Neural cell (in vitro differentiated cells): ENCODE measurements around the gene R3HDM4. TPM values are rescaled to one million over a fixed set of nuclear protein-coding genes. Genes with fewer than 3 reads are reported as not detected.

Experiments
- H2AFZ ChIP-seq: fragments of 200-600, 300-800 bp; sonication (generic), shearing (Covaris generic); 2 replicates; pipeline ENCODE4 v1.6.0; 2014; ENCODE audit warnings: low read depth, mild to moderate bottlenecking, antibody characterized with exemption, low read length, moderate library complexity
- H3F3A ChIP-seq: fragments of 200-600 bp; shearing (Covaris generic); 2 replicates; pipeline ENCODE4 v1.6.1; 2016; ENCODE audit warnings: mild to moderate bottlenecking, moderate library complexity, mixed read lengths, antibody characterized with exemption, low read length; ENCODE audit not compliant: insufficient read depth, poor library complexity, severe bottlenecking
- H3K27ac ChIP-seq: fragments of 200-600, 300-800 bp; sonication (generic), shearing (Covaris generic); 2 replicates; pipeline ENCODE4 v1.5.1; 2014; ENCODE audit warnings: mild to moderate bottlenecking, low read length, moderate library complexity
- H3K27me3 ChIP-seq: fragments of 300-800, 200-600 bp; sonication (generic), shearing (Covaris generic); 2 replicates; pipeline ENCODE4 v1.6.0; 2014; ENCODE audit warnings: mild to moderate bottlenecking, low read depth, low read length, moderate library complexity; ENCODE audit not compliant: insufficient read depth
- H3K36me3 ChIP-seq: fragments of 300-800, 200-600 bp; sonication (generic), shearing (Covaris generic); 2 replicates; pipeline ENCODE4 v1.5.1; 2014; ENCODE audit warnings: mild to moderate bottlenecking, antibody characterized with exemption, low read length, moderate library complexity; ENCODE audit not compliant: insufficient read depth
- H3K4me2 ChIP-seq: fragments of 300-800, 200-600 bp; sonication (generic), shearing (Covaris generic); 2 replicates; pipeline ENCODE4 v1.6.0; 2014; ENCODE audit warnings: mild to moderate bottlenecking, low read length
- H3K4me3 ChIP-seq: fragments of 300-800, 200-600 bp; sonication (generic), shearing (Covaris generic); 2 replicates; pipeline ENCODE4 v1.5.1; 2014; ENCODE audit warnings: mild to moderate bottlenecking, low read length, moderate library complexity
- H3K79me2 ChIP-seq: fragments of 200-600 bp; shearing (Covaris generic); replicated peaks from 2 replicates; pipeline ENCODE4 v1.6.0; 2014; ENCODE audit warnings: mild to moderate bottlenecking, low read length, moderate library complexity; ENCODE audit not compliant: insufficient read depth
- H3K9ac ChIP-seq: fragments of 300-800, 200-600 bp; sonication (generic), shearing (Covaris generic); 2 replicates; pipeline ENCODE4 v1.6.1; 2016; ENCODE audit warnings: mild to moderate bottlenecking, low read length, mixed read lengths
- H3K9me2 ChIP-seq: fragments of 200-600 bp; shearing (Covaris generic); 2 replicates; pipeline ENCODE4 v1.6.1; 2016; ENCODE audit warnings: mild to moderate bottlenecking, low read length, mixed read lengths; ENCODE audit not compliant: insufficient read depth
- H3K9me3 ChIP-seq: fragments of 200-600, 300-800 bp; sonication (generic), shearing (Covaris generic); 2 replicates; pipeline ENCODE4 v1.6.1; 2016; ENCODE audit warnings: mild to moderate bottlenecking, mixed run types, low read length, moderate library complexity, mixed read lengths
- H4K20me1 ChIP-seq: fragments of 200-600 bp; shearing (Covaris generic); 2 replicates; pipeline ENCODE4 v1.6.1; 2016; ENCODE audit warnings: mild to moderate bottlenecking, mixed run types; ENCODE audit not compliant: insufficient read depth
- EP300 ChIP-seq: fragments of 450-650 bp; conservative IDR thresholded peaks from 2 replicates; pipeline ENCODE4 v1.6.1; 2014; ENCODE audit warnings: antibody characterized with exemption, mild to moderate bottlenecking, moderate library complexity; ENCODE audit not compliant: poor library complexity, severe bottlenecking
- EZH2 ChIP-seq: fragments of 200-600, 300-800 bp; shearing (Covaris generic), sonication (generic); IDR thresholded peaks from 2 replicates; pipeline ENCODE4 v1.6.1; 2014; ENCODE audit warnings: antibody characterized with exemption, low read length, borderline replicate concordance, mild to moderate bottlenecking; ENCODE audit not compliant: insufficient read depth, poor library complexity, severe bottlenecking
- MXI1 ChIP-seq: fragments of 450-650 bp; conservative IDR thresholded peaks from 2 replicates; pipeline ENCODE4 v1.6.1; 2014; ENCODE audit warnings: antibody characterized with exemption, mild to moderate bottlenecking; ENCODE audit not compliant: poor library complexity, severe bottlenecking
- POLR2AphosphoS5 ChIP-seq: IDR thresholded peaks from 2 replicates; pipeline ENCODE4 v1.6.1; 2012
- RAD21 ChIP-seq: fragments of 450-650 bp; conservative IDR thresholded peaks from 2 replicates; pipeline ENCODE4 v1.6.1; 2014; ENCODE audit warnings: antibody characterized with exemption, mild to moderate bottlenecking, moderate library complexity
- REST ChIP-seq: IDR thresholded peaks from 2 replicates; pipeline ENCODE4 v1.6.1; 2012; ENCODE audit warnings: borderline replicate concordance
- SMC3 ChIP-seq: fragments of 450-650 bp; conservative IDR thresholded peaks from 2 replicates; pipeline ENCODE4 v1.6.1; 2014; ENCODE audit warnings: antibody characterized with exemption, mild to moderate bottlenecking, moderate library complexity; ENCODE audit not compliant: poor library complexity
- TAF1 ChIP-seq: IDR thresholded peaks from 2 replicates; pipeline ENCODE4 v1.6.1; 2012; ENCODE audit warnings: low read depth
- polyA plus RNA-seq: library from polyadenylated mRNA; depleted of rRNA; stranded (reverse); fragments of >200 nt; gene quantifications from 2 replicates; pipeline ENCODE4 v1.2.3, GENCODE V29; 2014
- TF ChIP-seq, protein P1 (sequence below): fragments of 450-650 bp; IDR thresholded peaks from 2 replicates; pipeline ENCODE4 v1.5.1; 2014; ENCODE audit warnings: antibody characterized with exemption, mild to moderate bottlenecking, moderate library complexity; ENCODE audit not compliant: poor library complexity, severe bottlenecking

R3HDM4 gene
- polyA plus RNA-seq, 1 donor from 2014 or later, result 51.2 TPM

DNA sequence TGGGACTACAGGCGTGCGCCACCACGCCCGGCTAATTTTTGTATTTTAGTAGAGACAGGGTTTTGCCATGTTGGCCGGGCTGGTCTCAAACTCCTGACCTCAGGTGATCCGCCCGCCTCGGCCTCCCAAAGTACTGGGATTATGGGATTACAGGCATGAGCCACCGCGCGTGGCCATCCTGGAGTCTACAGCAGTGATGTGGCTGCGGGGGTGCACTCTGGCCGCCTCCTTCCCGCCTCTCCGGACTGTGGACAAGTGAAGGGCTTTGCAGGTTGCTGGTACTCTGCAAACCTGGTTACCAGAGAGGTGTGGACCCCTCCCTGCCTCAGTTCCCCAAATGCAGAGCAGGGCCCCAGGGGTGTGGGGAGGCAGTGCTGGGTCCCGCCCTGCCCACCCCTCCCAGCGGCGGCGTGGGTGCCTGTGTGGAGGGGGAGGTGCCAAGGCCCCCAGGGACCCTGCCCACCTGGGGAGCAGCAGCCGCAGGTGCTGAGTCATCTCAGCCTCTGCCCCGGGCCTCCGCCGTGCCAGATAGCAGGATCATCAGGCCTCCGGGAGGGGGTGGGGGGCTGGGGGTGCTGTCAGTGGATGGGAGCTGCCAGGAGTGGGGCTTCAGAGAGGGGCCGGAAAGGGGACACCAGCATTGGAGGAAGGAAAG, 36.0 kb upstream of the R3HDM4 start:
- H3K9me2 ChIP-seq, result no peaks in the 10 kb centered on the region
- no peaks in the 10 kb centered on the region for H3K27me3 ChIP-seq
- no peak overlapping the region for H3K4me3 ChIP-seq
- H3K9ac ChIP-seq, result no peak overlapping the region
- H2AFZ ChIP-seq, result no peak overlapping the region
- no peak overlapping the region for H3K4me2 ChIP-seq
- H4K20me1 ChIP-seq, result no peaks in the 10 kb centered on the region
- H3F3A ChIP-seq, result no peaks in the 10 kb centered on the region
- TF ChIP-seq REST (no peak), EZH2 (no peak), SMC3 (no peak)
- H3K9me3 ChIP-seq, result no peaks in the 10 kb centered on the region
- H3K27ac ChIP-seq, result no peak overlapping the region
- H3K36me3 ChIP-seq, result no peaks in the 10 kb centered on the region
- no peaks in the 10 kb centered on the region for H3K79me2 ChIP-seq

DNA sequence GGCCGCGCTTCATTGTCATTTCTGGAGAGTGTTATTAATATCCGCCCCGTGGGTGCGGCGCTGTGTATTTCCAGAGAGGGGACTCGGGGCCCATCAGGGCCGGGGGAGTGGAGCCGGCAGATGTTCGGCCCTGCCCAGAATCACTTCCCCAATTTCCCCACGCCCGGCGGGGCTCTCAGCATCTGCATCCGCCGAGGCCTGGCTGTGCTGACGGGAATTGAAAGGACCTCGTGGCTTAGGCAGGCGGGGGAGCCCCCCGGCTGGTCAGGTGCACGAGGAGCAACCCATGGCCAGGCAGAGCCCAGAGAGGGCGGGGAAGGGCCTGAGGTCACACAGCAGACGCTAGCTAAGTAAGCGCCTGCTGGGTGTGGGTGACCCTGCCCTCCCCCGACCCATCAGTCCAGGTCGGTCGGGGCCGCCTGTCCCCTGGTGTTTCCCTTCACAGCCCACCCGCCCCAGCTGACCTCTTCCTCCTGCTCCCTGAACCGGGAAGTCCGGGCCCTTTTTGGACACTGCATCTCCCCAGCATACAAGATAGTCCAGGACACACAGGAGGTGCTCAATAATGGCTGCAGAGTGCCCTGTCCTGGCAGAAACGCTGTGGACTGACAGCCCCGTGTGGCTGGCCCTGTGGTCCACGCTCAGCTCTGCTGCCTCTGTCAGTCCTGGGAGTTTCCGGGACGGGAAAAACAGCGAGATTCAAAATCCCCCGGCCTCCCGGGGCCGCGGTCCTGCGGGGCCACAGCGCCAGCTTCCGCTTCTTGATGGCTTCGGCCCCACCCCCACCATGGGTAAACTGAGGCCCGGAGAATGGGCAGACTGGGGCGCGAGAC, 34.9 kb upstream of the R3HDM4 start:
- Histone ChIP-seq H3K9me2 (no peaks in the 10 kb centered on the region), H3K27ac (no peak overlapping the region), H3K9ac (no peak overlapping the region), H3F3A (no peaks in the 10 kb centered on the region), H3K9me3 (no peaks in the 10 kb centered on the region), H4K20me1 (no peaks in the 10 kb centered on the region), H3K4me3 (no peak overlapping the region), H3K4me2 (no peak overlapping the region), H2AFZ (no peak overlapping the region), H3K79me2 (no peaks in the 10 kb centered on the region), H3K36me3 (no peaks in the 10 kb centered on the region), H3K27me3 (no peaks in the 10 kb centered on the region)
- no peak for TF ChIP-seq MXI1
- TF ChIP-seq POLR2AphosphoS5, result no peak
- no peak for TF ChIP-seq REST
- TF ChIP-seq TAF1, result no peak
- TF ChIP-seq EP300, result no peak
- no peak for TF ChIP-seq SMC3
- TF ChIP-seq EZH2, result no peak
- no peak for TF ChIP-seq RAD21
- TF ChIP-seq, protein P1, sequence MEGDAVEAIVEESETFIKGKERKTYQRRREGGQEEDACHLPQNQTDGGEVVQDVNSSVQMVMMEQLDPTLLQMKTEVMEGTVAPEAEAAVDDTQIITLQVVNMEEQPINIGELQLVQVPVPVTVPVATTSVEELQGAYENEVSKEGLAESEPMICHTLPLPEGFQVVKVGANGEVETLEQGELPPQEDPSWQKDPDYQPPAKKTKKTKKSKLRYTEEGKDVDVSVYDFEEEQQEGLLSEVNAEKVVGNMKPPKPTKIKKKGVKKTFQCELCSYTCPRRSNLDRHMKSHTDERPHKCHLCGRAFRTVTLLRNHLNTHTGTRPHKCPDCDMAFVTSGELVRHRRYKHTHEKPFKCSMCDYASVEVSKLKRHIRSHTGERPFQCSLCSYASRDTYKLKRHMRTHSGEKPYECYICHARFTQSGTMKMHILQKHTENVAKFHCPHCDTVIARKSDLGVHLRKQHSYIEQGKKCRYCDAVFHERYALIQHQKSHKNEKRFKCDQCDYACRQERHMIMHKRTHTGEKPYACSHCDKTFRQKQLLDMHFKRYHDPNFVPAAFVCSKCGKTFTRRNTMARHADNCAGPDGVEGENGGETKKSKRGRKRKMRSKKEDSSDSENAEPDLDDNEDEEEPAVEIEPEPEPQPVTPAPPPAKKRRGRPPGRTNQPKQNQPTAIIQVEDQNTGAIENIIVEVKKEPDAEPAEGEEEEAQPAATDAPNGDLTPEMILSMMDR, result no peak
